Mucosa of stomach (tissue), 1 donor: ENCODE measurements around the gene KIAA1671.

ENCODE experiments used
- H3K27me3 ChIP-seq: one replicate; pipeline ENCODE4 v1.7.0; 2013; ENCODE audit warnings: mild to moderate bottlenecking, low read length; ENCODE audit not compliant: control insufficient read depth, insufficient read depth
- H3K36me3 ChIP-seq: one replicate; pipeline ENCODE4 v1.7.0; 2013; ENCODE audit warnings: low read length; ENCODE audit not compliant: control insufficient read depth, insufficient read depth
- H3K4me1 ChIP-seq: one replicate; pipeline ENCODE4 v1.7.0; 2013; ENCODE audit warnings: mild to moderate bottlenecking, low read length; ENCODE audit not compliant: control insufficient read depth, insufficient read depth
- H3K4me3 ChIP-seq: one replicate; pipeline ENCODE4 v1.7.0; 2013; ENCODE audit warnings: low read length
- H3K9ac ChIP-seq: one replicate; pipeline ENCODE4 v1.7.0; 2013; ENCODE audit warnings: mild to moderate bottlenecking, low read length, moderate library complexity
- H3K9me3 ChIP-seq: one replicate; pipeline ENCODE4 v1.7.0; 2013; ENCODE audit warnings: mild to moderate bottlenecking, low read length, moderate library complexity; ENCODE audit not compliant: control insufficient read depth
- donor health status: Pancreatic carcinoma.

KIAA1671 gene

DNA sequence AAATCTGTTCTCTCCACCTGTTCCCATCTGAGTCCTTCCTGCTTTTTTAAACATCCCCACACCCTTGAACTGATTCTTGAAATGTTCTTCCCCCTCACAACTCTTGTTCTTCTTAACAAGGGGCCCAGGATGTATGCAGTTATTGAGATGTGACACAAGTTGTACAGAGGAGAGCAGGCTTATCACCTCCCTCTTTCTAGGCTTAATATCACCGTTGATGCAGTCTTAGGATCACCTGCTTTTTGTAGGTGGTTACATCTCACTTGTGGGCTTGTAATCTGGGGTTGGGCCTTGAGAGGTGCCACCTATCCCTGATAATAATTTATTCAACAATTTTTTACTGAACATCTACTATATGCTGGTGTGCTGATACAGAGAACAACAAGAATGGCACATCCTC lies 253.3 kb downstream of the KIAA1671 start:
- no peak overlapping the region for H3K9ac ChIP-seq
- no peaks in the 10 kb centered on the region for H3K9me3 ChIP-seq
- H3K4me3 ChIP-seq = no peak overlapping the region
- H3K36me3 ChIP-seq = peaks cover 7% of the 10 kb centered on the region
- no peaks in the 10 kb centered on the region for H3K4me1 ChIP-seq
- H3K27me3 ChIP-seq = no peaks in the 10 kb centered on the region

DNA sequence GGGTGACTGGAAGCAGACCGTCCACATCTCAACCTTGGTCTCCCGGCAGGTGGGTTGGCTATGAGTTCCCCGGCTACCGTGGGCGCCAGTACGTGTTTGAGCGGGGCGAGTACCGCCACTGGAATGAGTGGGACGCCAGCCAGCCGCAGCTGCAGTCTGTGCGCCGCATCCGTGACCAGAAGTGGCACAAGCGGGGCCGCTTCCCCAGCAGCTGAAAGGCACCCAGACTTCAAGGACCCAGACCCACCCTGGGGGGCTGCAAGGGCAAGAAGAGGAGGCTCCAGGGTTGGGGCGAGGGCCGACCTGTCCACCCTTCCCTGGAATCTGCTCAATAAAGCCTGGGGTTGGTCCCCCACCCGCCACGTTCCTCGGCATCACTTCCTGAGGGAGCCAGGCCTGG lies 254.5 kb downstream of the KIAA1671 start:
- Histone ChIP-seq H3K36me3 (no peaks in the 10 kb centered on the region), H3K4me3 (no peak overlapping the region), H3K27me3 (no peaks in the 10 kb centered on the region), H3K9ac (no peak overlapping the region), H3K4me1 (no peaks in the 10 kb centered on the region), H3K9me3 (no peaks in the 10 kb centered on the region)

DNA sequence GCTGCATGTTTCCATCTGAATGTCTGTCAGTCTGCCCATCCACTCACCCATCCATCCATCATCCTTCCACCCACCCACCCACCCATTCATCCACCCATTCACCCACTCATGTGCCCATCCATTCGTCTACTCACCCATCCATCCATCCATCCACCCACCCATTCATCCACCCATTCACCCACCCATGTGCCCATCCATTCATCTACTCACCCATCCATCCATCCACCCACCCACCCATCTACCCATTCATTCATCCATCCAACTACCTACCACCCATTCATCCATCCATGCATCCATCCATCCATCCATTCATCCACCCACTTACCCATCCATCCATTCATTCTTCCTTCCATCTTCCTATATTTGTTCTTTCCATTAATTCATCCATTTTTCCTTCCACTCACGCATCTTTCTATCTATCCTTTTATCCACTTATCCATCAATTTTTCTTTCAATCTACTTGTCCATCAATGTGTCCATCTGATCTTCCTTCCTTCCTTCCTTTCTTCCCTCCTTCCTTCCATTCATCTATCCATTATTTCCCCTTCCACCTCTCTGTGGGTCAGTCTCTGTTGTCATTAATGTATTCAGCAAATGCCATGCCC lies 255.1 kb downstream of the KIAA1671 start:
- Histone ChIP-seq H3K9me3 (no peaks in the 10 kb centered on the region), H3K9ac (no peak overlapping the region), H3K4me1 (no peaks in the 10 kb centered on the region), H3K27me3 (no peaks in the 10 kb centered on the region), H3K4me3 (no peak overlapping the region), H3K36me3 (no peaks in the 10 kb centered on the region)

DNA sequence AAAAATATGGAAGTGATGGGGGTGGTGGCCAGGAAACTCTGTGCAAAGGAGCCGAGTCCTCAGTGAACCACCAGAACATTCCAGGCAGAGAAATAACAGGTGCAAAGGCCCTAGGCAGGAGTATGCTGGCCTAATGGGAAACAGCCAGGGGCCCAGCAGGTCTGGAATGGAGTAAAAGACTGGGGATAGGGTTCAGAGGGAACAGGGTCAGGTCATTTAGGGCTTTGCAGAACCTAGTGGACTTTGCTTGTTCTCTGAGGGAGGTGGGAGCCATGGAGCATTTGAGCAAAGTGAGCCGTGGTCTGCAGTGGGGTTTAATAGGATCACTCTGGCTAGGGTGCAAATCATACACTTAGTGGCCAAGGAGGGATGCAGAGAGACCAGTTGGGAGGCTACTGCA lies 255.8 kb downstream of the KIAA1671 start:
- Histone ChIP-seq H3K9me3 (no peaks in the 10 kb centered on the region), H3K27me3 (no peaks in the 10 kb centered on the region), H3K4me1 (no peaks in the 10 kb centered on the region), H3K9ac (no peak overlapping the region), H3K36me3 (no peaks in the 10 kb centered on the region), H3K4me3 (no peak overlapping the region)

DNA sequence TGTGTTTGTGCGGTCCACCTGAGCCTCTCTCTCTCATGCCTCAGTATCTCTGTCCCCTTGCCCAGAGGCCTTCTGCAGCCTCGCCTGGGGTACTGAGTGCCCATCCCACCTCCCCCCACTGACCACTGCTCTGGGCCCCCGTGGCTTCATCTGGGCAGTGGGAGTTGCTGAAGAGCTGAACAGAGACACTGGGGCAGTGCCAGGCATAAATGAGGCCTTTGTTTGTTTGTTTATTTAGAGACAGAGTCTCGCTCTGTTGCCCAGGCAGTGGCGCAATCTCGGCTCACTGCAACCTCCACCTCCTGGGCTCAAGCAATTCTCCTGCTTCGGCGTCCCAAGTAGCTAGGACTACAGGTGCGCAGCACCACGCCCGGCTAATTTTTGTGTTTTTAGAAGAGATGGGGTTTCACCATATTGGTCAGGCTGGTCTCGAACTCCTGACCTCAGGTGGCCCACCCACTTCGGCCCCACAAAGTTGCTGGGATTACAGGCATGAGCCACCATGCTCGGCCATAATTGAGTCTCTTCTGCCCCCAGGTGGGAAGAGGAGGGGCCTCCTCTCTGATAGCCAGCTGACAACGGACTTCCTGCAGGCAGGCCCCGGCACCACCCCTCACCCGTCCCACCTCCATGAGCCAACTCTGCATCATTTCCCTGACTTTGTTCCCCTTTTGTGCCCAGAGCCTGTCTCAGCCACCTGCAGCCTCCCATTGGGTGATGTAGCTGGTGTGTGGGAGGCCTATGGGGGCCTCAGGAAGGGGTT lies 256.4 kb downstream of the KIAA1671 start:
- Histone ChIP-seq H3K4me1 (no peaks in the 10 kb centered on the region), H3K9me3 (no peaks in the 10 kb centered on the region)

DNA sequence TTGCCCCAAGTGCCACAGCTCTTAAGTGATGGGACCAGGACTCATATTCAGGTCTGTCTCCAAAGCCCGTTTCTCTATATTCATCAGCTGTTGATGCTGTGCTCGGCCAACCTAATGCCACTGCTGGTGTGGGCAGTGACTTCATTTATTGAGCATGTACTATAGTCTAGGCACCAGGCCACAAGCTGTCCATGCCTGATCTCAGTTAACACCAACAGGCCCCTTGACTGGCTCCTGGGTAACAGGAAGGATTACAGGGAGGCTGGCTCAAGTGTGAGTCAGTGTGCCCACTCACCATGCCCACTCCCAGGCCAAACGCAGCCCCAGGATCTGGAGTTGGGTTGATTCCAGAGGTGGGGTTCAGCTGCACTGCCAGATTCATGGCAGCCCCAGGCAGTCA lies 258.3 kb downstream of the KIAA1671 start:
- Histone ChIP-seq H3K36me3 (no peaks in the 10 kb centered on the region), H3K9ac (no peak overlapping the region), H3K27me3 (no peaks in the 10 kb centered on the region), H3K9me3 (no peaks in the 10 kb centered on the region), H3K4me1 (no peaks in the 10 kb centered on the region), H3K4me3 (no peak overlapping the region)

More for the DNA sequence above, 256.4 kb downstream of the KIAA1671 start:
- Histone ChIP-seq H3K36me3 (no peaks in the 10 kb centered on the region), H3K27me3 (no peaks in the 10 kb centered on the region), H3K4me3 (no peak overlapping the region), H3K9ac (no peak overlapping the region)

DNA sequence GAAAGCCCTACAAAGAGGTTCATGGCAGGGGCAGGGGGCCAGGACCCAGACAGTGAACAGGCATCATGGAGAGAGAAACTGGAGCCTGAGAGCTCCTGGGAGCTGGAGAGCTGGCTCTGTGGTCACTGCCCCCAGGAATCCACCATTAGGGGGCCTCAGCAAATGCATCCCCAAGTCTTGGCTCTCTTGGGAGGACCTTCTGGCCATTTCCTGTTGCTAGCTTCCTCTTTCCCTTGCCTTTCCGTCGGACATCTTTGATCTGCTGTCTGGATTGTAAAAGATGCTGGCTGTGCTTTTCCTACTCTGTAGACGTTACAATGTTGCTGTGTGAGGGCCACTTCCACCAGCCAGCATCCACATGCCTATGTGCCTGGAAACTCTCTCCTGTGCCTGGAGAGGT lies 259.8 kb downstream of the KIAA1671 start:
- Histone ChIP-seq H3K36me3 (no peaks in the 10 kb centered on the region), H3K9me3 (no peaks in the 10 kb centered on the region), H3K4me3 (no peak overlapping the region), H3K27me3 (peaks cover under 1% of the 10 kb centered on the region), H3K4me1 (no peaks in the 10 kb centered on the region), H3K9ac (no peak overlapping the region)

DNA sequence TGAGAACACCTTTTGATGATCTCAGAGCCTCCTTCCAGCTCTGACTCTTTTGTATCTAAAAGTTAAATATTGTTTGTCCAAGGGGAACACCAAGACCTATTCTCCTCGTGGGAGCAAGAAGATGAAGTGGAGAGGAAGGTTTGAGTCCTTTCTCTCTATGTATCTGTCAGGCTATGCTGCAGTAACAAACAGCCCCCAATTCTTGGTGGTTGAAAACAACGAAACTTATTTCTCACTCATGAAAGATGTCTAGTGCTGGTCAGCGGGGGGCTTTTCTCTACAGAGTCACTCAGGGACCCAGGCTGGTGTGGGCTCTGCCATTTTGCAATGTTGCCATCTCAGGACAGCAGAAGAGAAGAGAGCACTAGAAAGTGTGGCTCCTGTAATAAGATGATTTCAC lies 260.7 kb downstream of the KIAA1671 start:
- Histone ChIP-seq H3K4me1 (no peaks in the 10 kb centered on the region), H3K36me3 (no peaks in the 10 kb centered on the region), H3K9me3 (no peaks in the 10 kb centered on the region), H3K27me3 (peaks cover 3% of the 10 kb centered on the region), H3K4me3 (no peak overlapping the region), H3K9ac (no peak overlapping the region)

DNA sequence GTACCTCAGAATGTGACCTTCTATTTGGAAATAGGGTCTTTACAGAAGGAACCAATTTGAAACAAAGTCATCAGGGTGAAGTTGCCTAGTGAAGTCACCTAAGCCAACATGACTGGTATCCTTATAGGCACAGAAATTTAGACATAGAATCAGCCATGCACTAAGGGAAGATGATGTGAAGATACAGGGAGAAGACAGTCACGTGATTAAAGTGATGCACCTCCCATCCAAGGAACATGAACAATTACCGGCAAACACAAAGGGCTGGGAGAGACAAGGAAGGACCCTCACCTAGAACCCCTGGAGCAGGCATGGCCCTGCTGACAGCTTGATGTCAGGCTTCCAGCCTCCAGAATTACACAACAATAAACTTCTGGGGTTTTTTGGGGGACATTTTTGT lies 263.7 kb downstream of the KIAA1671 start:
- H3K4me1 ChIP-seq = no peaks in the 10 kb centered on the region
- no peaks in the 10 kb centered on the region for H3K9me3 ChIP-seq
- no peaks in the 10 kb centered on the region for H3K36me3 ChIP-seq
- peaks cover 3% of the 10 kb centered on the region for H3K27me3 ChIP-seq
- H3K9ac ChIP-seq = no peak overlapping the region
- no peak overlapping the region for H3K4me3 ChIP-seq

DNA sequence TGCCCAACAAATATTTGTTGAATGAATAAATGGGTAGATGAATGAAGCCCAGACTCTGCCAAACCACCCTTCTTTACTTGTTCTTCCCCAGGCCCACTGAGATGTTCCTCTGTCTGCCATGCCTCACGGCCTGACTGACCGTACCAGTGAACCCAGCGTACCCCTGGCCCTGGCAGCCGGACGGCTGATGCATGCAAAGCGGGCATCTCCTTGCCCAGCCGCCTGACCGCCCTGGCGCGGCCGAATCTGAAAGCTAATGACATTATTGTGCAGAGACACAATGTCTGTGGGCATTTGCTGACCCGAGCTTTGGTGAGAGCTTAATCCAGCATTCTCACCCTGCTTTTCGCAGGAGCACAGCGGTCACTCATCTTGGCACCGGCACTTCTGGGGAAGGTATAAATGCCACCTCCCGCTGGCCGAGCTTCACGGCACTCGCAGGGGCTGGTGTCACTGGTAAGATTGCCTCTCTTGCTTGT lies 266.7 kb downstream of the KIAA1671 start, which contains the start of gene CRYBB2:
CRYBB2 (plus strand) TSS at position 429 of the 479 bp plus-strand sequence. CDS start 1,791 bp downstream, outside the sequence.
- no peaks in the 10 kb centered on the region for H3K36me3 ChIP-seq
- H3K9ac ChIP-seq = no peak within 1 kb of the TSS
- H3K4me1 ChIP-seq = no peaks in the 10 kb centered on the region
- no peak within 1 kb of the TSS for H3K4me3 ChIP-seq
- peaks cover 3% of the 10 kb centered on the region for H3K27me3 ChIP-seq
- H3K9me3 ChIP-seq = no peaks in the 10 kb centered on the region

DNA sequence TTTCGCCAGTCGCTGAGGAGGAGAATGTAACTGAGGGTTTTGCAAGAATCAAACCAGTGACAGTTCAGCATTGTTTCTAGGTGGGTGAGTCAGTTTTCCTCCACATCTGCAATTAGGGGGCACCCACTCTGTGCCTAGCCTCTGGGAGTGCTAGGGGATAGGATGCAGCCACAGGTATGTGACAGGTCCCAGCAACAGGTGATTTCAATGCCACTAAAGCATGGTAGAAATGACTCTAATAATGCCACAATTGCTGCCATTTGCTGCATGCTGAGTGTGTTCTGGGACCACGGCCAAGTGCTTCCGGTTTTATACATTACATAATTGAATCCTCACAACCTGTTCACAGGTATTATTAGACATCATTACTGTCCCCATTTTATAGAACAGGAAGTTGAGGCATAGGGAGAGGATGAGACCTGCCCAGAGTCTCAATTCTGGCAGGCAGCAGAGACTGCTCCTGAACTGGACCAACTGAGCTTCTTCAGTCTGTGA lies 267.5 kb downstream of the KIAA1671 start:
- H3K36me3 ChIP-seq = no peaks in the 10 kb centered on the region
- H3K9ac ChIP-seq = no peak overlapping the region
- H3K4me1 ChIP-seq = no peaks in the 10 kb centered on the region
- peaks cover 8% of the 10 kb centered on the region for H3K27me3 ChIP-seq
- no peak overlapping the region for H3K4me3 ChIP-seq
- H3K9me3 ChIP-seq = no peaks in the 10 kb centered on the region

DNA sequence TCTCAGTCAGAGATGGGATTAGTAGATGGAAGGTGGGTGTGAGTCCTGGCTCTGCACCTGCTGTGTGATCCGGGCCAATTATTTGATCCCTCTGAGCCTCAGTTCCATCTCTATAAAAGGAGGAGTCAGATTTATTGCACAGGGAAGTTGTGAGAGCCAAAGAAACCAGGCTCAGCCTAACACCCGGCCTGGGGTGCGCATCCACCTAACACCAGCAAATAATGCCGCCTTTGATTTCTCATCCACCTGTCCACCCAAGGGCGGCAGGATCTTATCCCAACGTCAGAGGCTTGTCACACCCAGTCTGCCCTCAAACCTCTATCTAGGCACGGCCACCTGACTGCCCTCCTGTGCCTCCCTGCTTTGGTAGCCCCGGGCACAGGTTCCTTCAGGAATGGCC lies 269.3 kb downstream of the KIAA1671 start:
- Histone ChIP-seq H3K27me3 (peaks cover 9% of the 10 kb centered on the region), H3K4me1 (no peaks in the 10 kb centered on the region), H3K36me3 (no peaks in the 10 kb centered on the region), H3K4me3 (no peak overlapping the region), H3K9me3 (no peaks in the 10 kb centered on the region), H3K9ac (no peak overlapping the region)
